ENCODE data around the gene WDR45B.

DNA sequence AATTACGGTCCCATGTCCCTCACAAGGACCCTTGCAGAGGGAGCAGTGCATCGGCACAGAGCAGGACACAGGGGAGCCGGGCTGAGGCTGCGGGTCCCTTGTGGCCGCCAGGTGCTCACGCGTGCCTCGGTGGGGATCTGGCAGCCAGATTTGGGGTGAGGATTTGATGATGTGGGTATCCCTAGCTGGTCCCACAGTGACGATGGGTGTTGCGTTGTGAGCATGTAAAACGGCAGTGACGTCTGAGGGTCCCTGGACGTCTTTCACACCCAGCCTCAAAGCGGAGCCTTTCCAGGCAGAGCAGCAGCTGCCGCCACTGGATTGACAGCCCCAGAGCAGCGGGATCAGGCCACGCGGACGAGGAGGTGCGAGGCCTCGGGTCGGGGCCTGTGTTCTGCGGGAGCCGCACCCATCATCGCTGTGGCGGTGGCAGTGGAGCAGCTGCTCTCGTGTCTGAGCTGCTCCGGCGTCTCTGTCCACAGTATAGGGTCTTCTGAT is 54.6 kb downstream of the WDR45B start:
- TF ChIP-seq CTCF (IDR thresholded peaks at IDR 0.05) (no peak), POLR2A (IDR thresholded peaks at IDR 0.05) (no peak)
